Measurements from ENCODE around the gene FAR1.

The FAR1 gene

GRCh38 chr11:13778345-13778744, 109.9 kb downstream of the FAR1 start:
- DNase-seq, result no peak

DNA sequence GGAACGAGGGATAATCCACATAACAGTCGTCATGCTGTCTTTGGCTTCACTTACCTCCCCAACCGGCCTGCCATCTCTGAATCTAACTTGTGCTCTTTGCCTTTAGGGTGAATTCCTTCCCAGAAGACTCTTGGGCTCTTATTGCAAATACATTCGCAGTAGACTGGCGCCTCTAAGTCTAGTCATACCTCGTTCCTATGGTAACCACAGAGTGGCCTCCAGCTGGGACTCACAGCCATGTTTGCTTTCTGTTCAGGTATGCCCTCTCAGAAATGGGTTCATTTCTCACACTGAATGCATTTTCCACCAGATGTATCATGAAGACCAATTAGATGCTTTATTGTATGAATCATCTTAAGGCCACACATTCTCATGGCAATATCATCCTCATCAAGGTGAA, 112.7 kb downstream of the FAR1 start:
- DNase-seq, result peak; percentile 79
